ENCODE measurements around the gene OPN4.

DNA sequence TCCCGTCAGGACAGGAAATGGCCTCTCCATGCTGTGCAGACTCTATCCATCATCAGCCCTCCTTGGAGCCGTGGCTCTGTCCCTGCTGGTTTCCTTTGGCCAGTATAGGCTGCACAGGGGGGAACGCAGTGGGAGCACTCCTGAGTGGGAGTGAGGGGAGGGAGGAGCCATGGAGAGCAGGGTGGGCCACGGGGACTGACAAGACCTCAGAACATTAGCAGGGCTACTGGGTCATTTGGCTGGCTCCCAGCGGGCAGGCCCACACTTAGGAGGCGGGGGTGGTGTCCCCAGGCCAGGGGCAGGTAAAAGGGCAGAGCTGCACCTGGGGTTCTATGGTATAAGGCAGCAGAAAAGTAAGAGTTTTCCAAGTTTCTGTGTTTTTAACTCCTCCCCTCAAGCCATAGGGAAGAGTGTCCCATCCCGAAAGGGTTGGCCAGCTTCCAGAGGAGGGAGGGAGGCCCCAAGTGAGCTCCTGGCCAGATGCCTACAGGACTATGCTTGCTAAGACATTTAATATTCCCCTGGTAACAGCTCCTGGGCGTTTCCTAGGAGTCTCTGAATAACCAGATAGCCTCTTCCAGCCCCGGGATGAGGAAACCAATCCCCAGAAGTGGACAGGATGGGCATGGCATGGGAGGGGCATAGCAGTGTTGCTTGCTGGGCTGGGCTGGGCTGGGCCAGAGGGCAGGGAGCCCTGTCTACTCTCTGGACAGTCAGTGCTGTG lies 5.5 kb upstream of the OPN4 start:
- TF ChIP-seq, protein P1, sequence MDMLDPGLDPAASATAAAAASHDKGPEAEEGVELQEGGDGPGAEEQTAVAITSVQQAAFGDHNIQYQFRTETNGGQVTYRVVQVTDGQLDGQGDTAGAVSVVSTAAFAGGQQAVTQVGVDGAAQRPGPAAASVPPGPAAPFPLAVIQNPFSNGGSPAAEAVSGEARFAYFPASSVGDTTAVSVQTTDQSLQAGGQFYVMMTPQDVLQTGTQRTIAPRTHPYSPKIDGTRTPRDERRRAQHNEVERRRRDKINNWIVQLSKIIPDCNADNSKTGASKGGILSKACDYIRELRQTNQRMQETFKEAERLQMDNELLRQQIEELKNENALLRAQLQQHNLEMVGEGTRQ (IDR thresholded peaks at IDR 0.05; ENCODE audit: low read length): no peak
- TF ChIP-seq, protein P2, sequence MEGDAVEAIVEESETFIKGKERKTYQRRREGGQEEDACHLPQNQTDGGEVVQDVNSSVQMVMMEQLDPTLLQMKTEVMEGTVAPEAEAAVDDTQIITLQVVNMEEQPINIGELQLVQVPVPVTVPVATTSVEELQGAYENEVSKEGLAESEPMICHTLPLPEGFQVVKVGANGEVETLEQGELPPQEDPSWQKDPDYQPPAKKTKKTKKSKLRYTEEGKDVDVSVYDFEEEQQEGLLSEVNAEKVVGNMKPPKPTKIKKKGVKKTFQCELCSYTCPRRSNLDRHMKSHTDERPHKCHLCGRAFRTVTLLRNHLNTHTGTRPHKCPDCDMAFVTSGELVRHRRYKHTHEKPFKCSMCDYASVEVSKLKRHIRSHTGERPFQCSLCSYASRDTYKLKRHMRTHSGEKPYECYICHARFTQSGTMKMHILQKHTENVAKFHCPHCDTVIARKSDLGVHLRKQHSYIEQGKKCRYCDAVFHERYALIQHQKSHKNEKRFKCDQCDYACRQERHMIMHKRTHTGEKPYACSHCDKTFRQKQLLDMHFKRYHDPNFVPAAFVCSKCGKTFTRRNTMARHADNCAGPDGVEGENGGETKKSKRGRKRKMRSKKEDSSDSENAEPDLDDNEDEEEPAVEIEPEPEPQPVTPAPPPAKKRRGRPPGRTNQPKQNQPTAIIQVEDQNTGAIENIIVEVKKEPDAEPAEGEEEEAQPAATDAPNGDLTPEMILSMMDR (IDR thresholded peaks at IDR 0.05; ENCODE audit: control extremely low read depth in 1 of 3, insufficient read depth in 1 of 3, low read depth in 1 of 3, low read length in 3 of 3): no peak
- TF ChIP-seq POLR2AphosphoS5 (IDR thresholded peaks at IDR 0.05; ENCODE audit: low read depth, low read length): no peak
- no peak for TF ChIP-seq BRCA1 (IDR thresholded peaks at IDR 0.05; ENCODE audit: low read depth, low read length)
- no peak for TF ChIP-seq POLR2A (IDR thresholded peaks at IDR 0.05; ENCODE audit: control extremely low read depth in 1 of 2, low read depth in 2 of 2, low read length in 2 of 2)
- TF ChIP-seq PHF8 (conservative IDR thresholded peaks at IDR 0.05; ENCODE audit: low read depth, low read length): no peak
- no peak for TF ChIP-seq CHD1 (IDR thresholded peaks at IDR 0.05; ENCODE audit: low read depth, low read length)
- TF ChIP-seq RAD21 (IDR thresholded peaks at IDR 0.05 in 1 of 2, conservative IDR thresholded peaks at IDR 0.05 in 1 of 2; ENCODE audit: low read depth in 2 of 2, low read length in 2 of 2): no peak
- no peak for TF ChIP-seq EP300 (IDR thresholded peaks at IDR 0.05; ENCODE audit: borderline replicate concordance in 1 of 2, low read depth in 2 of 2, low read length in 2 of 2)
- TF ChIP-seq SUZ12 (IDR thresholded peaks at IDR 0.05; ENCODE audit: low read length): no peak
- TF ChIP-seq GABPA (IDR thresholded peaks at IDR 0.05; ENCODE audit: borderline replicate concordance, insufficient read depth, low read length): no peak
- TF ChIP-seq JUND (IDR thresholded peaks at IDR 0.05; ENCODE audit: low read length): no peak
- no peak for TF ChIP-seq SIN3A (conservative IDR thresholded peaks at IDR 0.05 in 1 of 2, IDR thresholded peaks at IDR 0.05 in 1 of 2; ENCODE audit: low read depth in 1 of 2, low read length in 2 of 2)

Data from H1 (cell line).